HG03064 (cell line): ENCODE data around the gene C12orf60.

Experiments
- ATAC-seq: cut with Tn5 transposase; IDR thresholded peaks from one replicate; pipeline ENCODE4 v1.9.1; 2021; ENCODE audit warnings: low read depth; ENCODE audit not compliant: unreplicated experiment

Gene C12orf60

GRCh38 chr12:14776236-14776961, 27.1 kb upstream of the C12orf60 start:
- ATAC-seq: no peak

GRCh38 chr12:14777271-14777670, 26.2 kb upstream of the C12orf60 start:
- no peak for ATAC-seq

GRCh38 chr12:14779834-14780233, 23.6 kb upstream of the C12orf60 start:
- ATAC-seq: no peak

GRCh38 chr12:14780859-14781258, 22.6 kb upstream of the C12orf60 start:
- no peak for ATAC-seq

- no peak for ATAC-seq
Measured at GRCh38 chr12:14781563-14781962, 21.9 kb upstream of the C12orf60 start.

GRCh38 chr12:14782756-14783155, 20.7 kb upstream of the C12orf60 start:
- no peak for ATAC-seq

GRCh38 chr12:14784471-14784870, 19.0 kb upstream of the C12orf60 start:
- ATAC-seq: no peak

- ATAC-seq: no peak
Measured at GRCh38 chr12:14785568-14785967, 17.9 kb upstream of the C12orf60 start.

GRCh38 chr12:14795028-14795448, 8.4 kb upstream of the C12orf60 start:
- no peak for ATAC-seq

- ATAC-seq: no peak
Measured at GRCh38 chr12:14802247-14802646, 1.2 kb upstream of the C12orf60 start.

GRCh38 chr12:14802721-14803010, 804 bp upstream of the C12orf60 start:
- ATAC-seq: no peak

GRCh38 chr12:14803830-14804160, 325 bp downstream of the C12orf60 start:
- ATAC-seq: peak; percentile 15

GRCh38 chr12:14810167-14810952, 6.9 kb downstream of the C12orf60 start:
- ATAC-seq: no peak

- no peak for ATAC-seq
Measured at GRCh38 chr12:14810953-14811483, 7.5 kb downstream of the C12orf60 start.

GRCh38 chr12:14811486-14811885, 8.0 kb downstream of the C12orf60 start:
- no peak for ATAC-seq

GRCh38 chr12:14814014-14814413, 10.5 kb downstream of the C12orf60 start, which contains the start of gene SMCO3:
SMCO3 (minus strand) TSS chr12:14814182; CDS start chr12:14806680, 7,502 bp downstream.
- no peak for ATAC-seq

GRCh38 chr12:14824012-14824634, 20.7 kb downstream of the C12orf60 start:
- ATAC-seq: no peak

- ATAC-seq: no peak
Measured at GRCh38 chr12:14825256-14825655, 21.8 kb downstream of the C12orf60 start.

- ATAC-seq: no peak
Measured at GRCh38 chr12:14826491-14826890, 23.0 kb downstream of the C12orf60 start.

- ATAC-seq: no peak
Measured at GRCh38 chr12:14827043-14827442, 23.6 kb downstream of the C12orf60 start.

GRCh38 chr12:14828892-14829291, 25.4 kb downstream of the C12orf60 start:
- ATAC-seq: no peak
